ENCODE data around the gene MAPK12.

DNA sequence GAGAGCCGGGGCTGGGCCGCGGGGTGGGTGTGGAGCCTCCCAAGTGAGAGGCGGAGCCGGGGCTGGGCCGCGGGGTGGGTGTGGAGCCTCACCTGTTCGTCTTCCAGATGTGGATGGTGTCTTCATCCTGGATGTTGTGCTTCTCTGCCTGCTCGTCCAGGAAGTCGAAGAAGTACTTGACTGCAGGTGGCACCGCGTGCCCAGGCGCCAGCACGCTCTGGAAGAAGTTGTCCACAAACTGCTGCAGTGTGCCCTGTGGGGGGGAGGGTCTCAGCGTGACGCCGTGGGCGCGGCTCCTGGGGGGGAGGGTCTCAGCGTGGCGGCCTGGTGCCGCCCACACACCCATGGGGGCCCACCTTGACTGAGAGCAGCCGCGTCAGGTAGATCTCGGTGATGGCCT lies 16.3 kb upstream of the MAPK12 start:
- TF ChIP-seq, protein P1, sequence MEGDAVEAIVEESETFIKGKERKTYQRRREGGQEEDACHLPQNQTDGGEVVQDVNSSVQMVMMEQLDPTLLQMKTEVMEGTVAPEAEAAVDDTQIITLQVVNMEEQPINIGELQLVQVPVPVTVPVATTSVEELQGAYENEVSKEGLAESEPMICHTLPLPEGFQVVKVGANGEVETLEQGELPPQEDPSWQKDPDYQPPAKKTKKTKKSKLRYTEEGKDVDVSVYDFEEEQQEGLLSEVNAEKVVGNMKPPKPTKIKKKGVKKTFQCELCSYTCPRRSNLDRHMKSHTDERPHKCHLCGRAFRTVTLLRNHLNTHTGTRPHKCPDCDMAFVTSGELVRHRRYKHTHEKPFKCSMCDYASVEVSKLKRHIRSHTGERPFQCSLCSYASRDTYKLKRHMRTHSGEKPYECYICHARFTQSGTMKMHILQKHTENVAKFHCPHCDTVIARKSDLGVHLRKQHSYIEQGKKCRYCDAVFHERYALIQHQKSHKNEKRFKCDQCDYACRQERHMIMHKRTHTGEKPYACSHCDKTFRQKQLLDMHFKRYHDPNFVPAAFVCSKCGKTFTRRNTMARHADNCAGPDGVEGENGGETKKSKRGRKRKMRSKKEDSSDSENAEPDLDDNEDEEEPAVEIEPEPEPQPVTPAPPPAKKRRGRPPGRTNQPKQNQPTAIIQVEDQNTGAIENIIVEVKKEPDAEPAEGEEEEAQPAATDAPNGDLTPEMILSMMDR (IDR thresholded peaks at IDR 0.05): no peak
- TF ChIP-seq POLR2A (IDR thresholded peaks at IDR 0.05): no peak

Data from breast epithelium (tissue), 3 donors.